Measurements from ENCODE around the gene ABCC11. TPM values are rescaled to one million over a fixed set of nuclear protein-coding genes. Genes with fewer than 3 reads are reported as not detected.

Gene ABCC11
- total RNA-seq, 1 donor from 2014 or later = 0.72 TPM

DNA sequence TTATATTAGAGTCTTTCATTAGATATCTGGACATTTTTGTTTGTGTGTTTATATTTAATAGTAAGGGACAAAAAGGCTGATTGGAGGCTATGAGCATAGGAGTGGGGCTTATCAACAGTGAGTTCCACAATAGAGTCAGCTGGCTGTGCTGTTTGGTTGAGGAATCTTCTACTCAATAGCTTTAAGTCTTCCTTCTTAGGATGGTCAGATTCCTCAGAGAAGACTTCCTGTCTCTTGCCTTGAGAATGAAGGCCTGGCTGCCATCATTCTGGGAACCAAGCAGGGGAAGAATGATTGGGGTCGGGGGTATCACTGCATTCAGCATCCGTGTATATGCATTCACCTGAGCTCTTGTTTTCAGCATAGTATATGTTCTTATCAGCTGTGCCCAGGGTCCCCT, 31.9 kb upstream of the ABCC11 start:
- Mint-ChIP-seq H3K27ac (ENCODE audit: unreplicated experiment) (peak overlapping the region; percentile 88), H3K4me3 (ENCODE audit: unreplicated experiment) (no peak overlapping the region), H3K27me3 (ENCODE audit: unreplicated experiment) (no peaks in the 10 kb centered on the region), H3K9me3 (ENCODE audit: unreplicated experiment) (no peaks in the 10 kb centered on the region), H3K36me3 (ENCODE audit: low read depth, unreplicated experiment) (peaks cover 5% of the 10 kb centered on the region), H3K4me1 (ENCODE audit: unreplicated experiment) (peaks cover 52% of the 10 kb centered on the region)
- peak; percentile 43 for DNase-seq (ENCODE audit: low spot score)
- TF ChIP-seq, protein P1, sequence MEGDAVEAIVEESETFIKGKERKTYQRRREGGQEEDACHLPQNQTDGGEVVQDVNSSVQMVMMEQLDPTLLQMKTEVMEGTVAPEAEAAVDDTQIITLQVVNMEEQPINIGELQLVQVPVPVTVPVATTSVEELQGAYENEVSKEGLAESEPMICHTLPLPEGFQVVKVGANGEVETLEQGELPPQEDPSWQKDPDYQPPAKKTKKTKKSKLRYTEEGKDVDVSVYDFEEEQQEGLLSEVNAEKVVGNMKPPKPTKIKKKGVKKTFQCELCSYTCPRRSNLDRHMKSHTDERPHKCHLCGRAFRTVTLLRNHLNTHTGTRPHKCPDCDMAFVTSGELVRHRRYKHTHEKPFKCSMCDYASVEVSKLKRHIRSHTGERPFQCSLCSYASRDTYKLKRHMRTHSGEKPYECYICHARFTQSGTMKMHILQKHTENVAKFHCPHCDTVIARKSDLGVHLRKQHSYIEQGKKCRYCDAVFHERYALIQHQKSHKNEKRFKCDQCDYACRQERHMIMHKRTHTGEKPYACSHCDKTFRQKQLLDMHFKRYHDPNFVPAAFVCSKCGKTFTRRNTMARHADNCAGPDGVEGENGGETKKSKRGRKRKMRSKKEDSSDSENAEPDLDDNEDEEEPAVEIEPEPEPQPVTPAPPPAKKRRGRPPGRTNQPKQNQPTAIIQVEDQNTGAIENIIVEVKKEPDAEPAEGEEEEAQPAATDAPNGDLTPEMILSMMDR (IDR thresholded peaks at IDR 0.05; ENCODE audit: unreplicated experiment) = no peak

DNA sequence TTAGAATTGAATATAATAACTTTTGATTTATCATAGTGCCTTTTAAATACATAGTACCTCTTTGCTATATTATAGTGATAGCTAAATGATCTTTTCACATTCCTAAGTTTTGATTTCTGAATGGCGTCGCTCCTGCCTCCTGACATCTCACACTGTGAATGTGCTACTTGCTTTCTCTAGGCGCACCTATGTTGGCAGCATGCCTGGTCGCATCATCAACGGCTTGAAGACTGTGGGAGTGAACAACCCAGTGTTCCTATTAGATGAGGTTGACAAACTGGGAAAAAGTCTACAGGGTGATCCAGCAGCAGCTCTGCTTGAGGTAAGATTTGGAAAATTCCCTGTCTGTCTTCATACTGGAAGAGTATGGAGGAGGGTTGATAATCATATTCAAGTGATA, 29.8 kb upstream of the ABCC11 start:
- Mint-ChIP-seq H3K9me3 (ENCODE audit: unreplicated experiment) (no peaks in the 10 kb centered on the region), H3K27ac (ENCODE audit: unreplicated experiment) (peak overlapping the region; percentile 87), H3K4me1 (ENCODE audit: unreplicated experiment) (peaks cover 56% of the 10 kb centered on the region), H3K27me3 (ENCODE audit: unreplicated experiment) (no peaks in the 10 kb centered on the region), H3K36me3 (ENCODE audit: low read depth, unreplicated experiment) (no peaks in the 10 kb centered on the region), H3K4me3 (ENCODE audit: unreplicated experiment) (peak overlapping the region; percentile 24)
- DNase-seq (ENCODE audit: low spot score) = no peak
- TF ChIP-seq, protein P1 (IDR thresholded peaks at IDR 0.05; ENCODE audit: unreplicated experiment) = no peak

DNA sequence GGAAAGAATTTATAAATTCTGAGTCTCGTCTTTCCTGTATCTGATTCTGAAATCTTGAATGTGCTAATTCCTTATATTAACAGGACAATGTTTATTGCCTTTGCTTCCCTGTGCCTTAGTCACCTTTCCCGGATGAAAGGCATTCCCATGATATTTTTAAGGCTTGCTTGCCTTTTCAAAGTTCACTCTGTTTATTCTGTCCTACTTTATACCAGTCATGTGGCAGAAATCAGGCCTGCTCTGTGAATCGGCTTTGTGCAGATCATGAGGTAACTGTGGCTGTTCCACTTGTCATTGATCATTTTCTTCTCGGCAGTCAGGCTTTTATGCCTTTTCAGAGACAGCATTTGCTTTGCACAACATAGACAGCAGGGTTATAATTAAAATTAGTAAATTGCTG, 28.8 kb upstream of the ABCC11 start:
- DNase-seq (ENCODE audit: low spot score) = no peak
- no peaks in the 10 kb centered on the region for H3K27me3 Mint-ChIP-seq (ENCODE audit: unreplicated experiment)
- TF ChIP-seq, protein P1 (IDR thresholded peaks at IDR 0.05; ENCODE audit: unreplicated experiment) = no peak
- H3K4me3 Mint-ChIP-seq (ENCODE audit: unreplicated experiment) = no peak overlapping the region
- no peaks in the 10 kb centered on the region for H3K9me3 Mint-ChIP-seq (ENCODE audit: unreplicated experiment)
- peak overlapping the region; percentile 59 for H3K27ac Mint-ChIP-seq (ENCODE audit: unreplicated experiment)
- peaks cover 56% of the 10 kb centered on the region for H3K4me1 Mint-ChIP-seq (ENCODE audit: unreplicated experiment)
- H3K36me3 Mint-ChIP-seq (ENCODE audit: low read depth, unreplicated experiment) = no peaks in the 10 kb centered on the region

DNA sequence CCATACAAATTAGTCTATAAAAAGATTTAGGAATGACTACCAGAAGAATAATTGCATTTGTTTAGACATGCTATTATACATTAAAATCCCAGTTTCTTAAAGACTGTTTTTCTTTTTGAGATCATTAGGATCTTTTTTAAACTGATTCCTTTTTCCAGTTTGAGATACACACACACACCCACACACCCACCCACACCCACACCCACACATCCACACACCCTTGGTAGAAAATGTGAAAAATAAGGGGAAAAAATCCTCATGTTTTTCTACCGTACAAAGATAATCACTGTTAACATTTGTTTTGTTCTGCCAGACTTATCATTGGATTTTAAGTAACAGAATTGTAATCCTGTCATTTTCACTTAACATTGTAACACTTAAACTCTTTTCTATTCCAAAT, 27.1 kb upstream of the ABCC11 start:
- no peaks in the 10 kb centered on the region for H3K27me3 Mint-ChIP-seq (ENCODE audit: unreplicated experiment)
- DNase-seq (ENCODE audit: low spot score) = no peak
- H3K4me1 Mint-ChIP-seq (ENCODE audit: unreplicated experiment) = peaks cover 46% of the 10 kb centered on the region
- TF ChIP-seq, protein P1 (IDR thresholded peaks at IDR 0.05; ENCODE audit: unreplicated experiment) = no peak
- no peak overlapping the region for H3K4me3 Mint-ChIP-seq (ENCODE audit: unreplicated experiment)
- no peaks in the 10 kb centered on the region for H3K36me3 Mint-ChIP-seq (ENCODE audit: low read depth, unreplicated experiment)
- H3K9me3 Mint-ChIP-seq (ENCODE audit: unreplicated experiment) = no peaks in the 10 kb centered on the region
- H3K27ac Mint-ChIP-seq (ENCODE audit: unreplicated experiment) = no peak overlapping the region

- Mint-ChIP-seq H3K27ac (ENCODE audit: unreplicated experiment) (peak overlapping the region; percentile 15), H3K27me3 (ENCODE audit: unreplicated experiment) (no peaks in the 10 kb centered on the region), H3K4me3 (ENCODE audit: unreplicated experiment) (no peak overlapping the region), H3K4me1 (ENCODE audit: unreplicated experiment) (peaks cover 34% of the 10 kb centered on the region), H3K36me3 (ENCODE audit: low read depth, unreplicated experiment) (no peaks in the 10 kb centered on the region), H3K9me3 (ENCODE audit: unreplicated experiment) (no peaks in the 10 kb centered on the region)
- DNase-seq (ENCODE audit: low spot score) = no peak
- TF ChIP-seq, protein P1 (IDR thresholded peaks at IDR 0.05; ENCODE audit: unreplicated experiment) = no peak
These were observed 25.6 kb upstream of the ABCC11 start for GRCh38 chr16:48272837-48273421.

All from endothelial cell (in vitro differentiated cells).